ENCODE measurements around the gene CAB39.

DNA sequence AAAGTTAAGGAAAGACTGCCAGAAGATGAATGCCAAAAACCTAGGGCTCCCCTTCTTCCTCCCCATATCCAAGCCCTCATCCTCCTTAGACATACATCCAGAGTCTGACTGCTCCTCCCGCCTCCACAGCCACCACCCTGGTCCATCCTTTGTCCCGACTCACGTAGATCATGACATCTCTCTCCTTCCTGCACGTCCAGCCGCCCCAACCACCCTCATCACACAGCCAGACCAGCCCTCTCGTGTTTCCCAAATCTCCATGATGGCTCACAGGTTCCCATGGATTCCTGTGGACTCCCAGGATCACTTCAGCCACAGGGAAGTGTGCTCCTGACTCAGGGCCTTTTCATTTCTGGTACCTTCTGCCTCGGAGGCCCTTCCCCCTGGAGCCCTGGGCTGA lies 47.8 kb upstream of the CAB39 start:
- TF ChIP-seq, protein P1, sequence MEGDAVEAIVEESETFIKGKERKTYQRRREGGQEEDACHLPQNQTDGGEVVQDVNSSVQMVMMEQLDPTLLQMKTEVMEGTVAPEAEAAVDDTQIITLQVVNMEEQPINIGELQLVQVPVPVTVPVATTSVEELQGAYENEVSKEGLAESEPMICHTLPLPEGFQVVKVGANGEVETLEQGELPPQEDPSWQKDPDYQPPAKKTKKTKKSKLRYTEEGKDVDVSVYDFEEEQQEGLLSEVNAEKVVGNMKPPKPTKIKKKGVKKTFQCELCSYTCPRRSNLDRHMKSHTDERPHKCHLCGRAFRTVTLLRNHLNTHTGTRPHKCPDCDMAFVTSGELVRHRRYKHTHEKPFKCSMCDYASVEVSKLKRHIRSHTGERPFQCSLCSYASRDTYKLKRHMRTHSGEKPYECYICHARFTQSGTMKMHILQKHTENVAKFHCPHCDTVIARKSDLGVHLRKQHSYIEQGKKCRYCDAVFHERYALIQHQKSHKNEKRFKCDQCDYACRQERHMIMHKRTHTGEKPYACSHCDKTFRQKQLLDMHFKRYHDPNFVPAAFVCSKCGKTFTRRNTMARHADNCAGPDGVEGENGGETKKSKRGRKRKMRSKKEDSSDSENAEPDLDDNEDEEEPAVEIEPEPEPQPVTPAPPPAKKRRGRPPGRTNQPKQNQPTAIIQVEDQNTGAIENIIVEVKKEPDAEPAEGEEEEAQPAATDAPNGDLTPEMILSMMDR (IDR thresholded peaks at IDR 0.05): no peak
- no peak for TF ChIP-seq EZH2 (IDR thresholded peaks at IDR 0.05; ENCODE audit: borderline replicate concordance, insufficient read depth, low read depth, low read length, poor library complexity, severe bottlenecking)

Measured in B cell (primary cell).